ENCODE measurements around the gene KCNK7.
A peak's percentile ranks its signal among the peaks of the same experiment; 100 is the strongest.

Gene KCNK7

GRCh38 chr11:65596520-65596919 lies 920 bp upstream of the KCNK7 start:
- peaks cover 25% of the 10 kb centered on the region for H3K27me3 Mint-ChIP-seq (ENCODE audit: low read depth, poor library complexity)
- no peak for DNase-seq
- no peak overlapping the region for H3K27ac Mint-ChIP-seq
- TF ChIP-seq CTCF (IDR thresholded peaks at IDR 0.05): no peak
- peaks cover 17% of the 10 kb centered on the region for H3K36me3 Mint-ChIP-seq (ENCODE audit: low read depth)
- H3K4me1 Mint-ChIP-seq: peaks cover 22% of the 10 kb centered on the region
- H3K4me3 Mint-ChIP-seq: no peak overlapping the region
- H3K9me3 Mint-ChIP-seq: no peaks in the 10 kb centered on the region

GRCh38 chr11:65595131-65595530 lies 469 bp downstream of the KCNK7 start:
- no peak for DNase-seq
- Mint-ChIP-seq H3K27me3 (ENCODE audit: low read depth, poor library complexity) (peaks cover 38% of the 10 kb centered on the region), H3K4me1 (peaks cover 32% of the 10 kb centered on the region), H3K9me3 (no peaks in the 10 kb centered on the region), H3K36me3 (ENCODE audit: low read depth) (peaks cover 15% of the 10 kb centered on the region), H3K27ac (no peak overlapping the region), H3K4me3 (no peak overlapping the region)
- TF ChIP-seq CTCF (IDR thresholded peaks at IDR 0.05): no peak

- Mint-ChIP-seq H3K4me1 (peaks cover 44% of the 10 kb centered on the region), H3K27me3 (ENCODE audit: low read depth, poor library complexity) (peaks cover 43% of the 10 kb centered on the region), H3K9me3 (no peaks in the 10 kb centered on the region), H3K27ac (no peak overlapping the region), H3K4me3 (peak overlapping the region; percentile 62), H3K36me3 (ENCODE audit: low read depth) (peaks cover 10% of the 10 kb centered on the region)
- DNase-seq: peak; percentile 61
- peak; percentile 64 for TF ChIP-seq CTCF (IDR thresholded peaks at IDR 0.05)
These were observed 1.8 kb downstream of the KCNK7 start for GRCh38 chr11:65593518-65594414.

GRCh38 chr11:65592858-65593517 lies 2.6 kb downstream of the KCNK7 start:
- Mint-ChIP-seq H3K4me3 (peak overlapping the region; percentile 62), H3K9me3 (no peaks in the 10 kb centered on the region), H3K27me3 (ENCODE audit: low read depth, poor library complexity) (peaks cover 47% of the 10 kb centered on the region), H3K4me1 (peaks cover 51% of the 10 kb centered on the region), H3K27ac (no peak overlapping the region), H3K36me3 (ENCODE audit: low read depth) (peaks cover 10% of the 10 kb centered on the region)
- no peak for DNase-seq
- TF ChIP-seq CTCF (IDR thresholded peaks at IDR 0.05): no peak

- TF ChIP-seq CTCF (IDR thresholded peaks at IDR 0.05): no peak
- no peaks in the 10 kb centered on the region for H3K9me3 Mint-ChIP-seq
- H3K27ac Mint-ChIP-seq: no peak overlapping the region
- H3K4me3 Mint-ChIP-seq: peak overlapping the region; percentile 59
- peaks cover 47% of the 10 kb centered on the region for H3K27me3 Mint-ChIP-seq (ENCODE audit: low read depth, poor library complexity)
- peaks cover 59% of the 10 kb centered on the region for H3K4me1 Mint-ChIP-seq
- peak; percentile 72 for DNase-seq
- H3K36me3 Mint-ChIP-seq (ENCODE audit: low read depth): peaks cover 5% of the 10 kb centered on the region
These were observed 3.4 kb downstream of the KCNK7 start for GRCh38 chr11:65591939-65592857.

Data from nephron progenitor cell (in vitro differentiated cells).